NCI-H345 treated with DMSO at 0.1 percent for 48 hours (cell line): ENCODE results near the gene CC2D2B.
"Not testable (repeated sequence)": the region's sequence is repeated elsewhere in the genome, so short reads cannot be mapped to it uniquely, and the experiment has no call there.

Experiments
- DNase-seq: peaks from one replicate; lab custom pipeline; 2025; ENCODE audit not compliant: unreplicated experiment; lab: John Stamatoyannopoulos, UW

The CC2D2B gene

DNA sequence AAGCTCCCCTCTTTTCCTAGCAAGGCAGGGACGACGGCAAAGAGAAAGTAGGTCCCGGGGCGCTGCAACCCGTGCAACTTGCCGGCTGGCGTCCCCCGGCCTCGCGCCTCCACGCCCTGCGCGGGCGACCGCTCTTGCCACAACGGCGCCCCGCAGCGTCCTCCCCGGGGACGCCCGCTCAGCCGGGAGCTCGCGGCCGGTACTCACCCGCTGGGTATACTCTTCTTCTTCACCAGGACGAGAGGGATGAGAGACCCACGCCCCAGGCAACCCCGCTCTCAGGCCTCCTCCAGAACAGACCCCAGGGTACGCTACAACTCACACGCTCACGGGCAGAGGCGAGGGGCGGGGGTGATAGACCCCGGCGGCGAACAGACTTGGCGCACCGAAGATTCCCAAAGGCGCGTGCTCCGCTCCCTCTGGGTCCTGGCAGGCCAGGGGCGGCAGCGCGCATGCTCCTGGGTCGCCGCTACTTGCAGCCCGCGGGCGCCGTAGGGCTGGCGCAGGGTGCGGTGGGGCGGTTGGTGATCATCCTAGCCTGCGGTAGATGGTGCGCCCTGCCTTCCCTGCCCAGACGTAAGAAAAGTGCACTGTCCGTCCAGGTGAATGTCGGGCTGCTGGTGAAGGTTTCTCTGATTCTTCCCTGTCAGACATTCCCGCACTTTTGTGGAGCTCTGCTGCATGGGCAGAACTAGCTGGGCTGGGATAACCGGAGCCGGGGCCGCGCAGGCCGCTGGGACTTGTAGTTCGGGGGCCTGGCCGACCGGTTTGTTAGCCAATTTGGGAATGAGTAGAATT, at the start of gene CC2D2B:
Gene CC2D2B (plus strand): TSS at position 520 of the 798 bp plus-strand sequence. CDS start 3,349 bp downstream, outside the sequence.
- peak; percentile 27 for DNase-seq

DNA sequence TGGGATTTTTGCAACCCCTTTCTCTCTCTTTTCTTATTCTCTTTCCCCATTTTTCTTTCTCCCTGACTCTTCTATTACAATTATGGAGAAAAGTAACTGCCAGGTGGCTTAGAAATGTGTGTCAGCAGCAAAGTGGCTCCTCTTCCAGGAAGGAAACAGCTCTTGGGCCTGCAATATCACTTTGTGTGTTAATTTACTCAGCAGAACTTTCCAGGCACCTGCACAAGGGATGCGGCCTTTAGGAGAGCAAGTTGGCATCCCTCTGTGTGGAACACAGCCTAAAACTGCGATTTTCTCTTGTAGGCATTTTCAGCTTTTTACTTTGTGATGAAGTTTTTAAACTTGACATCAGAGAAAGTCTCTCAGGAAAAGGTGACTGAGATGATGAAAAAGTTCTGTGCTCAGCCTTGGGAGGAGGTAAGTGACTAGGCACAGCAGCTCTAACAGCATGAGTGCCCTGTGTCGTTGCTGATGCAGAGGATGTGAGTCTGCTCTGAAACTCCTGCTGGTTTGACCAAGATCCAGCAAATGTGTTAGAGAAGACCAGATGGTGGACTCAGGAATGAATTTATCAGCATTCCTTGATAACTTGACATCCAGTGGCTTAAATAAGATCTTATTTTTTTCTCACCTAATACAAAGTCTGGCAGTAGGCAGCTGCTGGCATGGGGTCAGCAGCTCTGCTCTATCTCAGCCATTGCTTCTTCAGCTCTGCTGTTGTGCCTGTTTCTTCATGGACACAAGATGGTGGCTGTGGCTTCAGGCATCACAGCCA, 47.4 kb upstream of the CC2D2B start:
- DNase-seq = no peak

GRCh38 chr10:95861386-95861785, 46.4 kb upstream of the CC2D2B start:
- DNase-seq = no peak

- DNase-seq = no peak
Observed at GRCh38 chr10:95864906-95865813, 42.6 kb upstream of the CC2D2B start.

DNA sequence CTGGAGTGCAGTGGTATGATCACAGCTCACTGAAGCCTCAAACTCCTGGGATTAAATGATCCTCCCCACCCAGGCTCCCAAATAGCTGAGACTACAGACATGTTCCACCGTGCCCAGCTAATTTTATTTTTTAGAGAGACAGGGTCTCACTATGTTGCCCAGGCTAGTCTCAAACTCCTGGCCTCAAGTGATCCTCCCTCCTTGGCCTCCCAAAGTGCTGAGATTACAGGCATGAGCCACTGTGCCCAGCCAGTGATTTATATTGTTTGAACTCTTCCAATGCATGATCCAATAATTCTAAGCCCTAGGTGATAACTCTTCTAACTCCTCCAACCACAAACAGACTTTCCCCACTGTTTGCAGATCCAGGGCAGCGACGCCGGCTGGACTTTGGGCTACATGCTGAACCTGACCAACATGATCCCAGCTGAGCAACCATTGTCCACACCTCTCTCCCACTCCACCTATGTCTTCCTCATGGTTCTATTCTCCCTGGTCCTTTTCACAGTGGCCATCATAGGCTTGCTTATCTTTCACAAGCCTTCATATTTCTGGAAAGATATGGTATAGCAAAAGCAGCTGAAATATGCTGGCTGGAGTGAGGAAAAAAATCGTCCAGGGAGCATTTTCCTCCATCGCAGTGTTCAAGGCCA, 41.8 kb upstream of the CC2D2B start:
- DNase-seq = no peak

- no peak for DNase-seq
Observed at GRCh38 chr10:95866467-95866842, 41.3 kb upstream of the CC2D2B start.

- no peak for DNase-seq
Observed at GRCh38 chr10:95867866-95868265, 39.9 kb upstream of the CC2D2B start.

DNA sequence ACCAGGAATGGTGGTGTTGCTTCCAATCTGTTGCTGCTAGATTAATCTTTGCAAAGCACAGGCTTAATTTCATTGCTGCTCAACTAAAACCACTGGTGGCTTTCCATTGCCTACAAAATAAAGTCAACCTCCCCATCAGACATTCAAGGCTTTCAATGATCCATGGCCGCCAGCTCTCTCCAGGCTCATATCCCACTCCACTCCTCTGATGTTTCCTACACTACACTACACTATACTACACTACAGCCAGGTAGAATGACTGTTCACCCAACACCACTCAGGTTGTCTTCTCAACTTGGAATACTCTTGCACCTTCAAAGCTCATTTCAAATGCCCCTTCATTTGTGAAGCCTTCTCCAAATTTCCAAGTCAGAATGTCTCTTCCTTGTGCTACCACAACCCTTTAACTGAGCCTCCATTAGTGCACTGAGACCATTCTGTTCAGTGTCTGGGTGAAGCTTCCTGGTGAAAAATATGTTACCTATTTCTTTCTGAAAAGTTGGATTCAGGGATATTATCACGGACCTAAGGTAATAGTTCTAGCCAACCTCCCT, 35.5 kb upstream of the CC2D2B start:
- DNase-seq = no peak

- no peak for DNase-seq
Observed at GRCh38 chr10:95873139-95873538, 34.6 kb upstream of the CC2D2B start.

DNA sequence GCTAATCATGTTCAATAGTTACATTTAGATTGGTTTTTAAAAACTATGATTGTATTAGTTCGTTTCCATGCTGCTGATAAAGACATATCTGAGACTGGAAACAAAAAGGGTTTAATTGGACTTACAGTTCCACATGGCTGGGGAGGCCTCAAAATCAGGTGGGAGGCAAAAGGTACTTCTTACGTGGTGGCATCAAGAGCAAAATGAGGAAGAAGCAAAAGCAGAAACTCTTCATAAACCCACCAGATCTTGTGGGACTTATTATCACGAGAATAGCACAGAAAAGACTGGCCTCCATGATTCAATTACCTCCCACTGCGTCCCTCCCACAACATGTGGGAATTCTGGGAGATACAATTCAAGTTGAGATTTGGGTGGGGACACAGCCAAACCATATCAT, 34.1 kb upstream of the CC2D2B start:
- no peak for DNase-seq

- not testable (repeated sequence) for DNase-seq
Observed at GRCh38 chr10:95874783-95875182, 33.0 kb upstream of the CC2D2B start.

- no peak for DNase-seq
Observed at GRCh38 chr10:95876756-95877155, 31.0 kb upstream of the CC2D2B start.

DNA sequence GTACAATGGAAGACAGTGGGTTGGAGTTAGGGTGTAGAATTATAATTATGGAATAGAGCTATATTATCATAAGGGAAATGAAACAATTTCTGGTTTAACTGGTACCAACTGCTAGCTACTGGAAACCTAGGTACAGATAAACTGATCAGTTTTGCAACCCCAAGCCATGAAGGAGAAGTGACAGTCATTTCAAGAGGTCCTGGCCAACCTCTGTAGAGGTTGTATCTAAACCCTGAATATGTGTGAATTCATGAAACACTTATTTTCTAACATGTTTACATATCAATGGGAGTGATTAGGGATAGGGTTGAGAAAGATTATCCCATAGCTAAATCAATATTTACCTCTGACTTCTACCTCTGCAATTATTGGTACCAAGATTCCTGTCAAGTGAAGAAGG, 29.9 kb upstream of the CC2D2B start:
- DNase-seq = no peak

GRCh38 chr10:95880704-95881103, 27.1 kb upstream of the CC2D2B start:
- no peak for DNase-seq

GRCh38 chr10:95881316-95881715, 26.5 kb upstream of the CC2D2B start:
- DNase-seq = no peak

DNA sequence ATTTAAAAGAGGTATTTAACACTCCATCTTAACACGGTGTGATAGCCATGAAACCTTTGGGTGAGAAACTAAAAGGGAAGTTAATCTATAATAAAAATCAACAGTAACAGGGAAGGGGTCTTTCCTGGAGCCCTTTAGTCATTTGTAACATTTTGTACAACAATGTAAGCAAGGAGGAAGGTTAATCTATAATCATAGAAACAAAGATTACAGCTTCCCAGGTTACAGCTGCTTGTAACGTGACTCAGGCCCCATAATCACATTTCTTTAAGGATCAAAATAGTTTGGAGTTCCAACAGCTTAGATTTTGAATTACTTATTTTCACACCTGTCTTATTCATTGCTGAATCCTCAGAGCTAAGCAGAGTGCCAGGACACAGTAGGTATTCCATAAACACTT, 17.9 kb upstream of the CC2D2B start:
- DNase-seq = no peak

- DNase-seq = no peak
Observed at GRCh38 chr10:95896071-95896850, 11.5 kb upstream of the CC2D2B start.

- DNase-seq = not testable (repeated sequence)
Observed at GRCh38 chr10:95905897-95906580, 1.7 kb upstream of the CC2D2B start.
